Nephron progenitor cell (in vitro differentiated cells): ENCODE measurements around the gene EEFSEC.
A peak's percentile ranks its signal among the peaks of the same experiment; 100 is the strongest.

Experiments used
- DNase-seq: peaks from one replicate; pipeline ENCODE4 v3.0.0; 2021
- H3K27ac Mint-ChIP-seq: 2 replicates; pipeline ENCODE4 v1.8.0; 2021; ENCODE audit warnings: mild to moderate bottlenecking, moderate library complexity, mixed read lengths
- H3K27me3 Mint-ChIP-seq: 2 replicates; pipeline ENCODE4 v1.8.0; 2021; ENCODE audit warnings: mild to moderate bottlenecking, low read depth, mixed read lengths; ENCODE audit not compliant: poor library complexity
- H3K36me3 Mint-ChIP-seq: 2 replicates; pipeline ENCODE4 v1.8.0; 2021; ENCODE audit warnings: low read depth, mixed read lengths
- H3K4me1 Mint-ChIP-seq: 2 replicates; pipeline ENCODE4 v1.8.0; 2021; ENCODE audit warnings: mixed read lengths
- H3K4me3 Mint-ChIP-seq: 2 replicates; pipeline ENCODE4 v1.8.0; 2021; ENCODE audit warnings: mild to moderate bottlenecking, moderate library complexity, mixed read lengths
- H3K9me3 Mint-ChIP-seq: 2 replicates; pipeline ENCODE4 v1.8.0; 2021; ENCODE audit warnings: mild to moderate bottlenecking, moderate library complexity, mixed read lengths
- CTCF ChIP-seq: fragments of 200-600 bp; sonication (generic); IDR thresholded peaks from 2 replicates; pipeline ENCODE4 v1.5.0; 2021; ENCODE audit warnings: antibody characterized with exemption

EEFSEC gene

GRCh38 chr3:128359060-128359664 is 205.9 kb downstream of the EEFSEC start:
- peaks cover 60% of the 10 kb centered on the region for H3K4me1 Mint-ChIP-seq
- H3K4me3 Mint-ChIP-seq: no peak overlapping the region
- DNase-seq: no peak
- no peaks in the 10 kb centered on the region for H3K9me3 Mint-ChIP-seq
- TF ChIP-seq CTCF: no peak
- H3K27ac Mint-ChIP-seq: no peak overlapping the region
- H3K36me3 Mint-ChIP-seq: peaks cover 9% of the 10 kb centered on the region
- peaks cover 7% of the 10 kb centered on the region for H3K27me3 Mint-ChIP-seq

- DNase-seq: no peak
- peaks cover 54% of the 10 kb centered on the region for H3K4me1 Mint-ChIP-seq
- peaks cover 10% of the 10 kb centered on the region for H3K27me3 Mint-ChIP-seq
- TF ChIP-seq CTCF: no peak
- no peak overlapping the region for H3K27ac Mint-ChIP-seq
- H3K9me3 Mint-ChIP-seq: no peaks in the 10 kb centered on the region
- H3K4me3 Mint-ChIP-seq: no peak overlapping the region
- H3K36me3 Mint-ChIP-seq: peaks cover 9% of the 10 kb centered on the region
Measured at GRCh38 chr3:128359846-128360642, 206.8 kb downstream of the EEFSEC start.

GRCh38 chr3:128360705-128361271 is 207.5 kb downstream of the EEFSEC start:
- DNase-seq: no peak
- H3K27ac Mint-ChIP-seq: no peak overlapping the region
- H3K4me3 Mint-ChIP-seq: no peak overlapping the region
- H3K9me3 Mint-ChIP-seq: no peaks in the 10 kb centered on the region
- no peak for TF ChIP-seq CTCF
- H3K4me1 Mint-ChIP-seq: peaks cover 47% of the 10 kb centered on the region
- peaks cover 10% of the 10 kb centered on the region for H3K27me3 Mint-ChIP-seq
- peaks cover 9% of the 10 kb centered on the region for H3K36me3 Mint-ChIP-seq

GRCh38 chr3:128362026-128362965 is 209.0 kb downstream of the EEFSEC start:
- no peaks in the 10 kb centered on the region for H3K9me3 Mint-ChIP-seq
- H3K4me1 Mint-ChIP-seq: peaks cover 32% of the 10 kb centered on the region

GRCh38 chr3:128364291-128364690 is 211.0 kb downstream of the EEFSEC start:
- no peak for DNase-seq
- peaks cover 7% of the 10 kb centered on the region for H3K36me3 Mint-ChIP-seq
- peak overlapping the region; percentile 66 for H3K27ac Mint-ChIP-seq
- peaks cover 25% of the 10 kb centered on the region for H3K4me1 Mint-ChIP-seq
- no peak for TF ChIP-seq CTCF
- no peak overlapping the region for H3K4me3 Mint-ChIP-seq
- peaks cover 7% of the 10 kb centered on the region for H3K27me3 Mint-ChIP-seq
- H3K9me3 Mint-ChIP-seq: no peaks in the 10 kb centered on the region

More at GRCh38 chr3:128362026-128362965, 209.0 kb downstream of the EEFSEC start:
- H3K27ac Mint-ChIP-seq: no peak overlapping the region
- H3K4me3 Mint-ChIP-seq: no peak overlapping the region
- no peak for TF ChIP-seq CTCF
- no peak for DNase-seq
- peaks cover 16% of the 10 kb centered on the region for H3K36me3 Mint-ChIP-seq
- peaks cover 3% of the 10 kb centered on the region for H3K27me3 Mint-ChIP-seq
